DMS153 treated with DMSO at 0.1 percent for 48 hours (cell line): ENCODE data around the gene GAS2L2.

Experiments
- DNase-seq: peaks from one replicate; lab custom pipeline; 2025; ENCODE audit not compliant: unreplicated experiment; lab: John Stamatoyannopoulos, UW

Gene GAS2L2

DNA sequence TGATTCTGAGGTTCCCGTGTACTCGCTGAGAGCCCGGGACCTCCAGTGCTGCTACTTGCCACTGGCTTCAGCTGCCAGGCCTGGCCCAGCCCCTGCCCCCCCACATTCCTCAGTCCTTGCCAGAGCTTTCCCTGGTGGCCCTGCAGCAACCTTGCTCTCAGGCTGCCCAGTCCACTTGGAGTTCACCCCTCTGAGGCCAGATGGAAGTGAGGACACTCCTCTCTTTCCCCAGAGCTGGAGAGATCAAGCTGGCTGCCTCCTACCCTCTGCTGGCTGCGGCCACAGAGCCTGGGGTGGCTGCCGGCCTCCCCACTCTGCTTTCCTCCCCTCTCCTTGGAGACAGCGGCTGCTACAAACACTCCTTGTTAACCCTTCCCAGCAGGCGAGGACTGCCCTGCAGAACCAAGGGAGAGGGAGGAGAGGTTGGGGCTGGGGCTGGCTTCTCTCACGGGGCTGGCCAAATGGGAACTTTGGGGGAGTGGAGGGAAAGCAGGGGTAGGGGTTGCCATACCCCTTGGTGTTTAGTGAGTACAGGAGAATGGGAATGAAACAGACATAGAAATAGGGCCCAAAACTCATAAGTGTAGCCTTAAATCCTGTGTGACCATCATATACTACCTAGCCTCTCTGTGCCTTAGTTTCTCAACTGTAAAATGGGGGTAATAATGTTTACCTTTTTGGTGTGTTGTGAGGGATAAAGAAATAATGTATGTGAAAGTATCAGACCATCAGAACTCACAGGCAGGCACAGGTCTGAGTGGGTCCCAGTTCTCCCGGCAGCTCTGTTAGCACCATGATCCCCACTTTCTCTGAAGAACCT, at the start of gene GAS2L2:
Gene GAS2L2, minus strand, starts transcription at position 295 of the 820 bp plus-strand sequence. CDS start 389 bp downstream, outside the sequence.
- DNase-seq, result no peak

DNA sequence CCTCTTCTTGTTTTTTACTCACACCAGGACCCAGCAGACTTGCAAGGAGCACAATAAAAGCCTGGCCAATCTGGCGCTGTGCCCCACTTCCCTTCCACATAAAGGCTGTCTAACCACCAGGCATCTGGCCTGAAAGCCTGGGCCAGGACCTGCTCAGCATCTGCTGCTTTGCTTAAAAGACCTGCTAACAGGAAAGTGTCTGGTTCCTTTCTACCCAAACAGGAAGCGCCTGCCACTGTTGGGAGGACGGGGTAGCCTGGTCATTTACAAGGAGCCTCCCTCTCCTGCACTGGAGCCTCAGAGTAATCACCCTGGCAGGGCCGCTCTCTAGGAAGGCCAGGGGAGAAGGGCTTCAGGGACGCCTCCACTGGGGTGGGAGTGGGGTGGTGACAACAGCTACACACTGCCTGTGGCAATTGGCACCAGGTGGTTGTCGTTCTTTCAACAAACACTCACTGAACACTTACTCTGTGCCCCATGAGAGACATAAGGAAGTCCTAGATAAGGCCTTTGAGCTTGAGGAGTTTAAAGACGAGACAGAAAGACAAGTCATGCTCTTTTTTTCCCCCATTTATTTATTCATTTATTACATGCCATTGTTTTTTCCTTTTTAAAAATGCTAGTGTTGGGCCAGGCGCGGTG, 48.7 kb upstream of the GAS2L2 start:
- peak; percentile 59 for DNase-seq

DNA sequence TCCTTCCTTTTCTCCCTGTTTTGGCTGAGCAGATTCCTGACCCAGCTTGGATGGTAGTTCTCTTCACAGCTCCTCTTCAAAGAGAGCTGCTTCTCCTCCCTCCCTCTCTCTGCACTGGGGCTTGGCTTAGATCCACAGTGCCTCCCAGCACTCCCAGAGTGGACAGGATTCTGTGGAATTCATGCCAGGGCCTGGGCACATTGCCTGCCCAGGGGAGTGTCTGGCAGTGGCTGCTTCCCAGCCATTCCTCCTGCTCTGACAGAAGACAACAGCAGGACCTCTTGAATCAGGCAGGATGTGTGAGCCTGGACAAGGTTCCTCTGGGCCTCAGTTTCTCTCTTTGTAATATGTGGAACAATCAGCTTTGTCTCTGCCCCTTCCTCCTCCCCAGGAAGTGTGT, 46.9 kb upstream of the GAS2L2 start:
- no peak for DNase-seq

DNA sequence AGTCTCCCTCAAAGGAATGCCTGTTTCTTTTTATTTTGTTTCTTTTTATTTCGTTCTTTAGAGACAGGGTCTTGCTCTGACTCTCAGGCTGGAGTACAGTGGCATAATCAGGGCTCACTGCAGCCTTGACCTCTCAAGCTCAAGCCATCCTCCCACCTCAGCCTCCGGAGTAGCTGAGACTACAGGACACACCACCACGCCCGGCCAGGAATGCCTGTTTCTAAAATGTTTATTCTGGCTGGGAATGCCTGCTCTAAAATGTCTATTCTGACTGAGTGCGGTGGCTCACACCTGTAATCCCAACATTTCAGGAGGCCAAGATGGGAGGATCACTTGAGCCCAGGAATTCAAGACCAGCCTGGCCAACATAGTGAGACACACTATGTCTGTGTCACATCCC, 44.9 kb upstream of the GAS2L2 start:
- DNase-seq, result no peak

DNA sequence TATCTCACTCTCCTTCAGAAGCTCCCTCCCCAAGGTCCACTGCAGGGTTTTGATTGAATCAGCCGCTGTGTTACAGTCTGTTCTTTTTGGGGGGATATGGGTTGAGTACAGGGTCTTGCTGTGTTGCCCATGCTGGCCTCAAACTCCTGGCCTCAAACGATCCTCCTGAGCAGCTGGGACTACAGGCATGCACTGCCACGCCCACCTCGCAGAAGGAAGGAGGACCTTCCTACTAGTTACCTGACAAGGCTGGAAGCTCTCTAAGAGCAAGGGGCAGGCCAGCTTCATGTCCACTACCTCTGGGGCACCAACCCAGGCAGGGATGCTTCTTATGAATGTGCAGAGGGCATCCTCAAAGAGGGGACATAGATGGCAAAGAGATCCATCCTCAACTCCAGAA, 44.3 kb upstream of the GAS2L2 start:
- DNase-seq, result no peak

DNA sequence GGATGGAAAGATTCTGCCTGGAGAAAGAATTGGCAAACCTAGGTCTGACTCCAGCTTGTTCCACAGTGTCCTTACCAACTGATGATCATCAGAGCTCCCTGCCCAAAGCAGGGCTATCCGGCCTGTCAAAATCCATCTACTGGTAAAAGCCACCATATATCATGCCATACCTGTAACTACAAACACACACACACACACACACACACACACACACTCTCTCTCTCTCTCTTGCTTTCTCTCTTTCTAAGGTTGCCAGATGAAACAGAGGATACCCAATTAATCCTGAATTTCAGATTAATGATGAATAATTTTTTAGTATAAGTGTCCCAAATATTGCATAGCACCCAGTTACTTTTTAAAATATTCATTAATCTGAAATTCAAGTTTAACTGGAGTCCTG, 43.9 kb upstream of the GAS2L2 start:
- no peak for DNase-seq

DNA sequence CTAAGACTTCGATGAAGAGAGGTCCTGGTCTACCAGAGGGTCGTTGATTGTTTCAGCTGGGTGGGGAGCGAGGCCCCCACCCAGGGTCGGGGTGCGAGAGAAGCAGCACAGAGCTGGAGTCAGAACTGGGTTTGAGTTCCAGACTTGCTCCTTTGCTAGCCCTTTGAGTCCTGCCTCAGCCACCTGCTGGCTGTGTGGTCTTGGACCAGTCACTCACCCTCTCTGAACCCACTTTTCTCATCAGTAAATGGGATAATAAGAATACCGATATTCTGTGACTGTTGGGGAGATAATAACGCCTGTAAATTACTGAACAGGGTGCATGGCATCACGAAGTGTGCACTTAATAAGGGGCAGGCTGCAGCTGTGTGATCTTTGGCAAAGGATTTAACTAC, 42.8 kb upstream of the GAS2L2 start:
- DNase-seq, result no peak

DNA sequence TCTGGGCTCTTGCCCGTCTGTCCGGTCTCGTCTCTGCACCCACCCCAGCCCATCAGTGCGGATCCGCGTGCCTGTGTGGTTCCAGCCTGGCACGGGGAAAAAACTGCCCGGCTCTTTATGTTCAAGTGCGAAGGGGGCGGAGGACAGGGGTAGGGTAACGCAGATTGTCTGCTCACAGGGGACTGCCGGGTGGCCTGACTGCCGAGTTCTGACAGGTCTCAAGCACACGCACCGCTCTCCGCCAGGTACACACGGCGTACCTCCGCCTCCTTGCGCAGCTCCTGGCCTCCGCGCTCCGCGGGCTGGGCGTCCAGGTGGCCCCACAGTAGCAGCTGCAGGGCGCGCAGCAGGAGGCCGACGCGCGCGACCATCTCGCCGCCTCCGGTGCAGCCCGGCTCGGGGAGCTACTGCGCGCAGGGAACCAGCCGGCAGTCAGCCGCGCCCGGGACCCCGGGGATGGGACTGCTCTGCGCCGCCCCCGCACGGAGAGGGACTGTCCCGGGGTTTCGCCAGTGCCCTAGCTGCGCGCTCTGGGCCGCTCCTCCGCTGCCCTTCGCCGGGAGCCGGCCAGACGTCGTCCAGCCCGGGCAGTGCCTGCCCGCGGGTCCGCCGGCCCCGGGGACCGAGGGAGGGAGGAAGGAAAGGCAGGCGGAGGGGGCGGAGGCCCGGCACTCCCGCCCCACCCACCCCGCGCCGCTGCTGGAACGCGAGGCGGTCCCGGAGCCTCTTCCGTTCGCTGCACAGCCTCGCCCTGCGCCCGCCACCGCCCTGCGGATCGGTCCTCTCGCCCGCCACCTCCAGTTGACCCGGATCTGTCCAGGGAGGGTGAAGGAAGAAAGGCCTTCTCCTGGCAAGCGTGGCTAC, 42.2 kb upstream of the GAS2L2 start, which contains the start of gene MMP28:
Gene MMP28, minus strand, starts transcription at position 635 of the 864 bp plus-strand sequence. Its CDS starts 264 bp downstream, at position 371.
- no peak for DNase-seq

DNA sequence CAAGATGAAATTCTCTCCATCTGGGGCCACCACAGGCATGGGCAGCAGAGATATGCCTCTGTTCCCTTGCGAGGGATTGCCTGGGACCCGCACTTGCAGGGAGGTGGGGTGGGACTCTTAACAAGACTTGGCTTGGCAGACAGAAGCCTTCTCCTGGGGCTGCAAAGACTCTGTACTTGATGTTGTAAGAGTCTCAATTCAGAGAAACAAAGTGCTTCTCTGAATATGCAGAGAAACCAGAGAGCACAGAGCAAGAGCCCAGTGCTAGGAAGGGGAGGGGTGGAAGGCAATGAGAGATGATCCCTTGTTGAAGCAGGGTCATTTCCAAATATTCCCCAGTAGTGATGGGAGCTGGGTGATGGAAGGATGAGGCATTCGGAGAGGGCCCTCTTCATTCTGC, 40.2 kb upstream of the GAS2L2 start:
- DNase-seq, result no peak

DNA sequence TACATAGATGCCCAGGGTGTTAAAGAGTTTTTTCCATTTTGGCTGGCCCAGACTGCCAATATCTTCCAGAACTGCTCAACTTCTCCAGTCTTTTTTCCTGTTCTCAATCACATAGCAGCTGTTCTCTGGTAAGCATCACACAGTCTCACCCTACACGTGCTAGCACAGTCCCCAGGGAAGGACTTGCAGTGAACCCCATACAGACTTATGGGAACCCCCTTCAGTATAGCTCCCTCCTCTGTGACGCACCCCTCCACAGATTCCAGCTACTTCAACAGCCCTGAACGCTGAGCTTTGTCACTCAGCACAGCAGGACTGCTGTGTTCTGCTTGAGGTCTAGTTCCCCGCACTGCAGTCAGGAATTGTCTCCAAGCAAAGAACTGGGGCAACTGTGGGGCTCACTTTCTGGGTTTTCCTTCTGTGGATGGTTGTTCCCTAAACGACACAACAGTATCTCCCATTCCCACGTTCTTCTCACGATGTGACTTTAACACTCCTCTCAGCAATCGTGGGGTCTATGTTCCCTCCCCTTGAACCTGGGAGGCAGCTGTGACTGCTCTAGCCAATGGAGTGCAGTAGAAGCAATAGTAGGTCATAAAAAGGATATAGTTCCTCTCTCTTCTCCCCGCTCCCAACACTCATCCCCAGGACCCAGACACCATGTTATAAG, 38.8 kb upstream of the GAS2L2 start:
- DNase-seq, result no peak

DNA sequence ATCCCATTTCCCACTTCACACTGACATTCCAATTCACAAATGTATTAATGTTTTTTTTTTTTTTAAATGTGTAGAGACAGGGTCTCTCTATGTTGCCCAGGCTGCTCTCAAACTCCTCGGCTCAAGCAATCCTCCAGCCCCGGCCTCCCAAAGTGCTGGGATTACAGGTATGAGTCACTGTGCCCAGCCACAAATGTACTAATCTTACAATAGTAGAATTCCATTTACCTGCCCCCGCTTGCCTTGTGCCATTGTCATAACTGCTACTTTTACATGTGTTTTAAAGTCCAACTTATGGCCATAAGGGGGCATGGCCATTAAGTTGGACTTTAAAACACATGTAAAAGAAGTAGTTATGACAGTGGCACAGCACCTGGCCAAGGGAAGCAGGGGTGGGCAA, 37.8 kb upstream of the GAS2L2 start:
- DNase-seq, result no peak

DNA sequence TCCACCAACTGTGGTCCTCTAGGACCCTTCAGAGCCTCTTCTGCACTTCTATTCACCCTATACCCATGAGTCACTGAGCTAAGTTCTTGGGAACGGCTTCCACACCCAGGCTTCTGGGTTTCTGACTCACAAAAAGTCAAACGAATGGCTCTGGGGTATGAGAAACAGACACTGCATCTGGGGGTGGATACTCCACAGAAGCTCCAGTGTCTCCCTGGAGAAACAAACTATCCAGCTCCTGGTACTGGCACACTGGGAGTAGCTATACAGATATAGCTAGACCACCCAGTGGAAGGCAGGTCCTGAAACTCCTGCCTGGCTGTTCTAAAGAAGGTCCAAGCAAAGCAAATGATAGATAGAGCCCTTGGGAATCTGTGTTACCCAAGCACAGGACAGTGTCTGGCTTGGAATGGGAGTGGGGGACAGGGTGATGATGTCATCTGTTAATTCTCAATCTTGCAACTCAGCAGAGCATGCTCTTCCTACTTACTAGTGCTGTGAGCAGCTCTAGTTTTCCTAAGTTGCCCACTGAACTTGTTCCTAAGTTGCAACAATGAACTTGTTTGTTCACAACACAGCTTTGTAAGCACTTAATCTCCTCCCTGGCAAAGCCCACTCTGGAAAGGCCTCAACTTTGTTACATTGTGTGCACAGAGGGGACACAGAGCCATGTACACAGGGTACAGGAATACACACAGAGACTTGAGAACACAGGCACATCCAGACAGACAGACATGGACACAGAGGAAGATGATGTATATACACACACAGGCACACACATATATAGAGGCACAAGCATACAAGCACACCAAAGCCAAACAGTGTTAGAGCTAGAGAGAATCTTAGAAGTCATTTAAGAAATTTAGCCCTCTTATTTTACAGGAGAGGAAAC, 35.7 kb upstream of the GAS2L2 start:
- no peak for DNase-seq

DNA sequence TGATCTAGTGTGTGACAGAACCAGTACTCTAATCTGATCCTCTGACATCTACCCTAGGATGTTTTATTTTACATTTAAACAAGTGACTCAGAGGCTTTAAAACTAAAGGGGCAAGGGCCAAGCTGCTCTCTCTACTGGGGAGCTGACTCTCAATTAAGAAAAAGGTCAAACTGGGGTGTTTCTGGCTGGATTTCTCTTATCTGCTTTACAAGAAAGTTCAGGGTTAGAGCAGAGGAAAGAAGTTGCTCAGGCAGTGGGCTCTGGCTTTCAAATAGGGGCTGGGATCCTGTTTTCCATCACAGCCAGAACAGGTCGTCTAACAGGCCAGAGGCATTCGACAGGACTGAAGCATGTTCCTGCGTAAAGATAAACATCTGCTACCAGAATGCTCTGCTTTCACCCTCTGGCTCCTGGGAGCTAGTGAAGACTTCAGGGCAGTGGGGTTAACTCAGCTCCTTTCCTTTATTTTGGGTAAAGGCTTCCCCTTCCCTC, 33.9 kb upstream of the GAS2L2 start:
- no peak for DNase-seq

DNA sequence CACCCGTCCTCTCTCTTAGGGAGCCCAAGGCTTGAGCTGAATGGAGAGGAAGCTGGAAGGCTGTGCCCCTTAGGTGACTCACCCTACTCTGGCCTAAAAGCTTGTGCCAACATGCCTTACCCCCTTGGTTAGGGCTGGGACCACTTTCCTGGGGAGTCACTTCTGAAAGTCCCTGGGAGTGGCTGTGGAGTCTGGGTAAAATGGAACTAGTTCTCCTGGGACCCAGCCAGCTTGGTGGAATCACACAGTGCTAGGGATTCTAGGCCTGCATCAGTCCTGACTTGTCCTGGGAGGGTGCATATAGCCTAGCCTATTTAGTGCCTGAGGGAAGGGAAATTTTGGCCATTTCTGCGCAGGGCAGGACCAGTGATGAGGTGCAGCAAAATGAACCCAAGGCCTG, 31.9 kb upstream of the GAS2L2 start:
- no peak for DNase-seq

DNA sequence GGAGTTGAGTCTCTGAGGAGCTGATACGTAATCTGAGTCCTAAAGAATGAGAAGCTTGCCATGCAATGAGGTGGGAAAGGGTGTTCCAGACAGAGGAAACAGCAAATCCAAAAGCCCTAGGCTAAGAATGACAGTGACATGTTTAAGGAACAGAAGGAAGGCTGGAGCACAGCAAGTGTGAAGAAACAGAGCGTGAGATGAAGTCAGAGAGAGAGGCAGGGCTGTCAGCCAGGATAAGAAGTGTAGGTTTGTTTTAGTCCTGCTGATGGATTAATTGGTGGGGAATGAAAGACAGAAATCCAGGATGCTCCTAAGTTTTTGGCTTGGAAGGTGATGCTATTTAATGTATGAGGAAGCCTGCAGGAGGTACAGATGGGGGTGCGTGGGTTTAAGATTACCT, 27.9 kb upstream of the GAS2L2 start:
- DNase-seq, result no peak

DNA sequence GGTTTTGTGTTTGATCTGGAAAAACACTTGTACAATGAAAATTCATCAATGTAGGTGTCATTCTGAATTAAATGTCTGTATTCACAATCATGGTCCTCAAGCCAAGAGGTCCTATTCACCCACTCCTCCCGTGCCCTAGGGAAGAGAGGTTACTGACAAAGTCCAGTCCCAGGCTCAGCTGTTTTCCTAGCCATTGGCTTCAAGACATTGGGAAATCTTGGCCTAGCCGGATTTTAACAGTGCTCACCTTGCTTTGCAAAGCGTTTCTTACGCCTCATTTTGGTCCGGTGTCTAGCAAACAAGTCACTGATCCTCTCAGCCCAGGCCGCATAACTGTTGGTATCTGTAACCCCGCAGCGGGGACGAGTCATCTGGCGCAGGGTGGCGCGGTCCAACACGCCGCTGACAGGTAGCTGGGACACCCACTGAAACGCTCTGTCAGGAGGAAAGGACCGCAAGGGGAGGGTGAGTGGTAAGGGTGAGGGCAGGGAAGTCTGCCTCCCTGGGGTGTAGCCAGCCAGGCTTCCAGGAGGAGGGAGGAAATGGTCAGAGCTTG, 25.7 kb upstream of the GAS2L2 start:
- DNase-seq, result no peak

DNA sequence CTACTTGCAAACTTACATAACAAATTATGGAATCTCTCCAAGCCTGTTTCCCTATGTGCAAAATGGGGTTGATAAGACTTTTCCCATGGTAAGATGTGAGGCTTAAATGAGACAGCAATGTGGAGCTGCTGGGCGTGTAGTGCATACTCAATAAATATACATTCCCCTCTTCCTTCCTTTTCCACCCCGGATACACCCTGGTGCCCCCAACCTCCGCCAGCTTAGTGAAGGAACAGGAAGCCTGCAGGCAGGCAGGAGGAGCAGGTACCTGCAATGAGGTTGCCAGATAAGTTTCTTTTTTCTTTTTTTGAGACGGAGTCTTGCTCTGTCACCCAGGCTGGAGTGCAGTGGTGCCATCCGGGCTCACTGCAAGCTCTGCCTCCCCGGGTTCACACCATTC, 22.5 kb upstream of the GAS2L2 start:
- DNase-seq, result no peak

DNA sequence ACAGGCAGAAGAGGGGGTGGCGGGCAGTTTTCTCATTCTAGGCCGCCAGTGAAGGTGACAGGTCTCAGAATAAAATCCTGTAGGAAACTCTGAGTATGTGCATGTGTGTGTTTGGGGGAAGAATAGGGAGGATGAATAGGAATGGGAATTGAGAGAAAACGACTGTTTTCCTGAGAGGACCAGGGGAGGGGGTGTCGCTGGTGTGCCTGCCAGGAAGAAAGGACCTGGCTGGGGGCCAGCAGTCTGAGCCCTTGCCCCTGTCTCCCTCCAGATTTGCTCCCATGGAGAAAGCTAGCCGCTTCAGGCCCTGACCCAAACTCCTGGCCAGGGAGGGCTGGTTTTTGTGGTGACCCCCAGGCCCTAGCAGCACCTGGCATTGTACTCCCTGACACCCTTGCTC, 22.0 kb upstream of the GAS2L2 start:
- no peak for DNase-seq

DNA sequence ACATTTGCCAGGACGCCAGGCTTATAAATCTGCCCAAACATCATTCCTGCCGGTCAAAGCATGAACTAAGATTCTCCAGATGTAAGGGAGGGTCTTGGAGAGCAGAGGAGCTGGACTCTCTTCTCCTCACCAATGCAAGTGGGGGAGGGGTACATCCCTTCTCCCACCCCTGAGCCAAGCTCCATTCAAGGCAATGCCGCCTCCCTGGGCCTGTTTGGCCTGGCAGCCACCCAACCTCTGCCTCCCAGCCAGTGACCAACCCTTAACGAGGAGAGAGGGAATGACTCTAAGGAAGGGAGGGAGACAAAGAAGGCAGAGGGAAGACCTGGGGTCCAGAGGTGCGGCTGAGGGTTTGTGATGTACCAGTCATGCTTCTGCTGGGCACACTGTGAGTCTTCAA, 21.5 kb upstream of the GAS2L2 start:
- no peak for DNase-seq
